HG03025 (cell line): ENCODE results near the gene ZFAND3.

Experiments used
- ATAC-seq: cut with Tn5 transposase; IDR thresholded peaks from one replicate; pipeline ENCODE4 v1.9.1; 2021; ENCODE audit warnings: mild to moderate bottlenecking, moderate library complexity; ENCODE audit not compliant: unreplicated experiment, low FRiP score

Gene ZFAND3

GRCh38 chr6:37965964-37966676, 146.6 kb downstream of the ZFAND3 start:
- ATAC-seq: no peak

GRCh38 chr6:37966801-37967200, 147.3 kb downstream of the ZFAND3 start:
- no peak for ATAC-seq

- no peak for ATAC-seq
These were observed 148.1 kb downstream of the ZFAND3 start for GRCh38 chr6:37967651-37968050.

- ATAC-seq: no peak
These were observed 151.7 kb downstream of the ZFAND3 start for GRCh38 chr6:37971266-37971665.

- no peak for ATAC-seq
These were observed 152.3 kb downstream of the ZFAND3 start for GRCh38 chr6:37971711-37972390.

GRCh38 chr6:37972994-37973757, 153.6 kb downstream of the ZFAND3 start:
- no peak for ATAC-seq

- ATAC-seq: no peak
These were observed 154.9 kb downstream of the ZFAND3 start for GRCh38 chr6:37974381-37974780.

GRCh38 chr6:37974943-37975342, 155.4 kb downstream of the ZFAND3 start:
- ATAC-seq: no peak

- ATAC-seq: no peak
These were observed 158.2 kb downstream of the ZFAND3 start for GRCh38 chr6:37977715-37978114.

- no peak for ATAC-seq
These were observed 160.1 kb downstream of the ZFAND3 start for GRCh38 chr6:37979392-37980221.

GRCh38 chr6:37980222-37980595, 160.7 kb downstream of the ZFAND3 start:
- ATAC-seq: no peak

- no peak for ATAC-seq
These were observed 162.1 kb downstream of the ZFAND3 start for GRCh38 chr6:37981626-37982025.

GRCh38 chr6:37982317-37982716, 162.8 kb downstream of the ZFAND3 start:
- ATAC-seq: no peak

GRCh38 chr6:37983720-37984501, 164.4 kb downstream of the ZFAND3 start:
- no peak for ATAC-seq

- ATAC-seq: no peak
These were observed 165.1 kb downstream of the ZFAND3 start for GRCh38 chr6:37984578-37984977.

GRCh38 chr6:37985355-37985754, 165.8 kb downstream of the ZFAND3 start:
- ATAC-seq: no peak

- ATAC-seq: no peak
These were observed 167.5 kb downstream of the ZFAND3 start for GRCh38 chr6:37987018-37987417.

GRCh38 chr6:37987559-37987958, 168.0 kb downstream of the ZFAND3 start:
- no peak for ATAC-seq

GRCh38 chr6:37988127-37988526, 168.6 kb downstream of the ZFAND3 start:
- no peak for ATAC-seq

- no peak for ATAC-seq
These were observed 169.2 kb downstream of the ZFAND3 start for GRCh38 chr6:37988696-37989095.
